H1 (cell line): Measurements from ENCODE around the gene ZDHHC20. TPM values are rescaled to one million over a fixed set of nuclear protein-coding genes. Genes with fewer than 3 reads are reported as not detected.

Experiments used
- CTCF ChIA-PET: fragments of 300-600 bp; sonication (Branson Sonifier 250); formaldehyde crosslinking; loops from one replicate; lab custom pipeline; 2021; ENCODE audit not compliant: partially characterized antibody; lab: Charles Lee
- POLR2A ChIA-PET: fragments of 300-600 bp; sonication (Branson Sonifier 250); formaldehyde crosslinking; loops from one replicate; lab custom pipeline; 2021; ENCODE audit warnings: inconsistent platforms; ENCODE audit not compliant: partially characterized antibody; lab: Charles Lee
- DNase-seq, 2 experiments: peaks; one replicate each; pipeline versions ENCODE4 v3.0.0 to v3.0.0-alpha.2; 2010 to 2022; ENCODE audit warnings: low spot score in 2 of 2, low read depth in 1 of 2, mixed read lengths in 1 of 2
- FAIRE-seq: peaks from 2 replicates; lab custom pipeline; 2011; peaks lifted over from hg19 to GRCh38; lab: Jason Lieb, UNC
- H2AFZ ChIP-seq: 2 replicates; pipeline ENCODE4 v1.8.1; 2012; ENCODE audit warnings: low read length, inconsistent platforms
- H2AK5ac ChIP-seq: 2 replicates; pipeline ENCODE4 v1.6.1; 2013; ENCODE audit warnings: low read depth, low read length
- H2BK120ac ChIP-seq: replicated peaks from 2 replicates; pipeline ENCODE3; 2013; ENCODE audit warnings: low read depth, low read length, inconsistent platforms
- H2BK12ac ChIP-seq: 2 replicates; pipeline ENCODE4 v1.6.1; 2013; ENCODE audit warnings: low read depth, low read length
- H2BK15ac ChIP-seq: 2 replicates; pipeline ENCODE4 v1.6.1; 2013; ENCODE audit warnings: low read length
- H2BK20ac ChIP-seq: 2 replicates; pipeline ENCODE4 v1.6.1; 2013; ENCODE audit warnings: low read length
- H2BK5ac ChIP-seq: 2 replicates; pipeline ENCODE4 v1.6.1; 2013; ENCODE audit warnings: low read depth, low read length
- H3K14ac ChIP-seq: 2 replicates; pipeline ENCODE4 v1.6.1; 2013; ENCODE audit warnings: inconsistent platforms; ENCODE audit not compliant: insufficient read length
- H3K18ac ChIP-seq: 2 replicates; pipeline ENCODE4 v1.6.1; 2013; ENCODE audit warnings: low read length; ENCODE audit errors: extremely low read depth
- H3K23ac ChIP-seq: 2 replicates; pipeline ENCODE4 v1.6.1; 2013; ENCODE audit warnings: inconsistent platforms; ENCODE audit not compliant: insufficient read length
- H3K23me2 ChIP-seq: 2 replicates; pipeline ENCODE4 v1.6.1; 2013; ENCODE audit warnings: low read depth, low read length
- H3K27ac ChIP-seq: 2 replicates; pipeline ENCODE4 v1.6.1; 2011; ENCODE audit warnings: low read depth, low read length, inconsistent platforms
- H3K27me3 ChIP-seq, 4 experiments: replicated peaks in 1 of 4; 1 replicate in 1 of 4; 2 replicates in 3 of 4; pipeline versions ENCODE4 v1.6.1 to v1.8.1; 2011 to 2013; ENCODE audit warnings: low read length in 3 of 4, mild to moderate bottlenecking in 3 of 4, inconsistent platforms in 2 of 4, mixed read lengths in 2 of 4, moderate library complexity in 1 of 4; ENCODE audit not compliant: control insufficient read depth in 3 of 4, insufficient read depth in 3 of 4; ENCODE audit errors: extremely low read depth in 1 of 4
- H3K36me3 ChIP-seq, 4 experiments: 2 replicates each; pipeline versions ENCODE4 v1.6.1 to v1.8.1; 2011 to 2013; ENCODE audit warnings: mild to moderate bottlenecking in 4 of 4, low read length in 3 of 4, moderate library complexity in 2 of 4, control low read depth in 1 of 4, inconsistent platforms in 1 of 4; ENCODE audit not compliant: insufficient read depth in 4 of 4, control insufficient read depth in 2 of 4
- H3K4ac ChIP-seq: replicated peaks from 2 replicates; pipeline ENCODE3; 2013; ENCODE audit warnings: low read length, low read depth, mixed read lengths, inconsistent platforms; ENCODE audit not compliant: insufficient read length
- H3K4me1 ChIP-seq, 4 experiments: replicated peaks in 1 of 4; 1 replicate in 1 of 4; 2 replicates in 3 of 4; pipeline versions ENCODE4 v1.6.1 to v1.8.1; 2011 to 2013; ENCODE audit warnings: low read length in 3 of 4, inconsistent platforms in 2 of 4, mixed read lengths in 1 of 4; ENCODE audit not compliant: insufficient read depth in 4 of 4, control insufficient read depth in 3 of 4
- H3K4me2 ChIP-seq, 2 experiments: 2 replicates each; pipeline versions ENCODE4 v1.6.1 to v1.8.1; 2011 to 2013; ENCODE audit warnings: low read depth in 2 of 2, low read length in 2 of 2, control low read depth in 1 of 2, inconsistent platforms in 1 of 2, mild to moderate bottlenecking in 1 of 2; ENCODE audit not compliant: insufficient read depth in 1 of 2
- H3K4me3 ChIP-seq, 4 experiments: fragments of 200-600, 300-600 bp in 1 of 4; sonication (generic), shearing (Covaris generic), sonication (Bioruptor Twin) in 1 of 4; 2 replicates each; pipeline versions ENCODE4 v1.5.1 to v1.8.1; 2011 to 2016; ENCODE audit warnings: low read length in 4 of 4, low read depth in 3 of 4, control low read depth in 2 of 4, inconsistent platforms in 2 of 4, mild to moderate bottlenecking in 2 of 4, mixed read lengths in 1 of 4, moderate library complexity in 1 of 4; ENCODE audit not compliant: insufficient read depth in 2 of 4; ENCODE audit errors: extremely low read depth in 1 of 4
- H3K56ac ChIP-seq: replicated peaks from 2 replicates; pipeline ENCODE3; 2013; ENCODE audit warnings: low read depth, mild to moderate bottlenecking, mixed read lengths, low read length, inconsistent platforms; ENCODE audit not compliant: insufficient read length
- H3K79me1 ChIP-seq: 2 replicates; pipeline ENCODE4 v1.6.1; 2013; ENCODE audit warnings: low read depth, low read length, control low read depth
- H3K79me2 ChIP-seq, 2 experiments: 2 replicates each; pipeline versions ENCODE4 v1.6.1 to v1.8.1; 2012 to 2013; ENCODE audit warnings: low read length in 2 of 2, mild to moderate bottlenecking in 2 of 2, inconsistent platforms in 1 of 2; ENCODE audit not compliant: insufficient read depth in 2 of 2, control insufficient read depth in 1 of 2
- H3K9ac ChIP-seq, 4 experiments: replicated peaks in 1 of 4; 1 replicate in 1 of 4; 2 replicates in 3 of 4; pipeline versions ENCODE4 v1.6.1 to v1.8.1; 2011 to 2013; ENCODE audit warnings: low read depth in 3 of 4, low read length in 3 of 4, control low read depth in 2 of 4, mild to moderate bottlenecking in 2 of 4, moderate library complexity in 2 of 4, inconsistent platforms in 1 of 4; ENCODE audit errors: extremely low read depth in 1 of 4
- H3K9me3 ChIP-seq, 2 experiments: 2 replicates each; pipeline versions ENCODE4 v1.6.1 to v1.8.1; 2012 to 2013; ENCODE audit warnings: mild to moderate bottlenecking in 2 of 2, moderate library complexity in 2 of 2, control low read depth in 1 of 2, inconsistent platforms in 1 of 2, low read depth in 1 of 2, low read length in 1 of 2, mixed read lengths in 1 of 2; ENCODE audit not compliant: insufficient read depth in 2 of 2
- H4K20me1 ChIP-seq, 2 experiments: replicated peaks in 1 of 2; 2 replicates each; pipeline versions ENCODE3 to v1.8.1; 2011 to 2013; ENCODE audit warnings: inconsistent platforms in 2 of 2, low read length in 2 of 2, mild to moderate bottlenecking in 1 of 2; ENCODE audit not compliant: insufficient read depth in 2 of 2, control insufficient read depth in 1 of 2
- H4K5ac ChIP-seq: 2 replicates; pipeline ENCODE4 v1.6.1; 2013; ENCODE audit warnings: low read length, low read depth, mixed read lengths, inconsistent platforms; ENCODE audit not compliant: insufficient read length
- H4K8ac ChIP-seq: 2 replicates; pipeline ENCODE4 v1.8.0; 2013; ENCODE audit warnings: mild to moderate bottlenecking, moderate library complexity, low read length, inconsistent platforms; ENCODE audit not compliant: insufficient read depth; ENCODE audit errors: extremely low read depth
- H4K91ac ChIP-seq: replicated peaks from 2 replicates; pipeline ENCODE3; 2013; ENCODE audit warnings: low read length, mixed read lengths, inconsistent platforms; ENCODE audit not compliant: insufficient read length
- EP300 ChIP-seq, 2 experiments: IDR thresholded peaks; 1 replicate in 1 of 2; 2 replicates in 1 of 2; pipeline ENCODE4 v1.6.1; 2011 to 2012; ENCODE audit warnings: low read depth in 2 of 2, low read length in 2 of 2, mild to moderate bottlenecking in 2 of 2, borderline replicate concordance in 1 of 2, inconsistent platforms in 1 of 2, moderate library complexity in 1 of 2
- FOSL1 ChIP-seq: IDR thresholded peaks from 2 replicates; pipeline ENCODE4 v1.6.1; 2011; ENCODE audit warnings: mild to moderate bottlenecking, low read depth, low read length, moderate library complexity; ENCODE audit not compliant: insufficient read depth
- KDM1A ChIP-seq: fragments of 200-600, 300-600 bp; sonication (generic); IDR thresholded peaks from 2 replicates; pipeline ENCODE4 v1.7.1; 2016; ENCODE audit warnings: mild to moderate bottlenecking, low read length, borderline replicate concordance
- MAFK ChIP-seq: IDR thresholded peaks from 2 replicates; pipeline ENCODE4 v1.6.1; 2012; ENCODE audit warnings: low read depth, mild to moderate bottlenecking, improper control_type of control experiment, low read length
- RAD21 ChIP-seq, 2 experiments: IDR thresholded peaks in 1 of 2; conservative IDR thresholded peaks in 1 of 2; 2 replicates each; pipeline ENCODE4 v1.6.1; 2011; ENCODE audit warnings: low read depth in 2 of 2, low read length in 2 of 2, improper control_type of control experiment in 1 of 2, inconsistent platforms in 1 of 2, mild to moderate bottlenecking in 1 of 2, moderate library complexity in 1 of 2
- TBP ChIP-seq: IDR thresholded peaks from 2 replicates; pipeline ENCODE4 v1.6.1; 2011; ENCODE audit warnings: low read depth, low read length, improper control_type of control experiment
- WGBS, 2 experiments: shearing (Covaris generic) in 1 of 2; methylation state at CpG; one replicate each; pipeline versions ENCODE4 v1.1.6 to v1.1.7; 2013 to 2015; ENCODE audit warnings: low lambda C conversion rate in 2 of 2, mixed read lengths in 2 of 2, inconsistent platforms in 1 of 2, low coverage in 1 of 2, missing lambda C conversion rate in 1 of 2; ENCODE audit not compliant: insufficient replicate concordance in 2 of 2, insufficient coverage in 1 of 2, insufficient read length in 1 of 2; ENCODE audit errors: extremely low coverage in 1 of 2, missing lambda C conversion rate in 1 of 2; 5-methylcytosine and 5-hydroxymethylcytosine counted together
- polyA plus RNA-seq, 7 experiments: library from polyadenylated mRNA; depleted of rRNA in 3 of 7; stranded (reverse) in 5 of 7; unstranded in 2 of 7; fragments of >200 nt in 5 of 7; fragments of 200-250 nt in 2 of 7; gene quantifications; 1 replicate in 5 of 7; 2 replicates in 1 of 7; 4 replicates in 1 of 7; pipeline versions ENCODE4 v1.2.1 to v1.2.3, GENCODE V29; 2011 to 2013; ENCODE audit warnings: missing spikeins in 2 of 7, mixed read lengths in 2 of 7
- total RNA-seq: library from RNA; stranded (reverse); fragmentation: NEBNext Ultra II Directional; extraction: Animal tissue kit (Norgen Biotek cat#: 25700); gene quantifications from 2 replicates; pipeline ENCODE4 v1.2.1, GENCODE V29; 2021
- TF ChIP-seq, protein P1 (sequence below), 3 experiments: IDR thresholded peaks; 1 replicate in 2 of 3; 2 replicates in 1 of 3; pipeline versions ENCODE4 v1.5.1 to v1.6.1; 2011; ENCODE audit warnings: low read length in 3 of 3, mild to moderate bottlenecking in 3 of 3, inconsistent platforms in 2 of 3, low read depth in 1 of 3, moderate library complexity in 1 of 3; ENCODE audit not compliant: insufficient read depth in 1 of 3; ENCODE audit errors: control extremely low read depth in 1 of 3
- TF ChIP-seq, protein P2 (sequence below): IDR thresholded peaks from 2 replicates; pipeline ENCODE4 v1.6.1; 2012; ENCODE audit warnings: inconsistent platforms
- TF ChIP-seq, protein P3 (sequence below): IDR thresholded peaks from 2 replicates; pipeline ENCODE4 v1.6.1; 2012; ENCODE audit warnings: inconsistent platforms

Gene ZDHHC20
- total and polyA plus RNA-seq, 2 of the 8 experiments (the other 6 are each of a cell fraction or from before 2014, with no cell fraction given): 16.4 to 89.0 TPM

DNA sequence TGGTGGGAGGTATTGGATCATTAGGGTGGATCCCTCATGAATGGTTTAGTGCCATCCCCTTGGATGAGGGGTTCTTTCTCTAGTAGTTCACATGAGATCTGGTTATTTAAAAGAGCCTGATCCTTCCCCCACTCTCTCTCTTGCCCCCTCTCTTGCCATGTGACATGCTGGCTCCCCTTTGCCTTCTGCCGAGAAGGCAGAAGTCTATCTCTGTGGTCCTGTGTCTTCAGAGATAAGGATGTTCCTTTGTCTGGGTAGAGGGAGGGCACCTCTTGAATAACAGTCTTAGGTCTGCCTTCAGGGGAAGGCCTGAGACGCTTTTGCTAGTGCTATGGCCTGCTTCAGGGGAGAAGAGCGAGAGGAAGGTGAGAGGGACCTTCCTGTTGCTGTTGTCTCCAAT lies 2.0 kb upstream of the ZDHHC20 start:
- FAIRE-seq: no peak
- H3K23me2 ChIP-seq: peaks cover 2% of the 10 kb centered on the region; the same call in 1 of the 2 replicates
- H2BK15ac ChIP-seq: 0 out of 2 replicates have a peak overlapping the region, but pooled peaks have one; percentile 8
- no peak overlapping the region for H3K4me3 ChIP-seq
- H4K8ac ChIP-seq: no peak overlapping the region
- no peak overlapping the region for H3K9ac ChIP-seq
- H2AK5ac ChIP-seq: no peak overlapping the region
- no peak overlapping the region for H3K27ac ChIP-seq
- no peak overlapping the region for H3K23ac ChIP-seq
- no peak overlapping the region for H2AFZ ChIP-seq
- no peak overlapping the region for H2BK20ac ChIP-seq
- H2BK120ac ChIP-seq: no peak overlapping the region
- H3K79me2 ChIP-seq: peaks cover 5 to 28% of the 10 kb centered on the region in 2 experiments; a peak in 3 of 4 replicates
- H3K36me3 ChIP-seq: no peaks in the 10 kb centered on the region
- H3K56ac ChIP-seq: no peak overlapping the region
- H3K27me3 ChIP-seq: no peaks in the 10 kb centered on the region
- 69% methylated on average over 3 of the region's 3 CpGs; no CpG with 5 or more reads in 1 of the 2 experiments for WGBS, 2 experiments
- ChIA-PET CTCF (no interaction called here), POLR2A (no interaction called here)
- no peaks in the 10 kb centered on the region for H3K9me3 ChIP-seq
- H3K18ac ChIP-seq: no peak overlapping the region
- no peak for DNase-seq
- no peak overlapping the region for H2BK5ac ChIP-seq
- no peak overlapping the region for H3K4me2 ChIP-seq
- no peaks in the 10 kb centered on the region; the same call in 1 of the 2 replicates for H3K79me1 ChIP-seq
- H3K4me1 ChIP-seq: peaks cover 0 to 20% (median 7%) of the 10 kb centered on the region in 4 experiments; a peak in 6 of 7 replicates
- H3K14ac ChIP-seq: no peak overlapping the region
- no peak overlapping the region for H4K91ac ChIP-seq
- no peak overlapping the region for H2BK12ac ChIP-seq
- no peak overlapping the region for H3K4ac ChIP-seq
- H4K5ac ChIP-seq: no peak overlapping the region
- no peaks in the 10 kb centered on the region for H4K20me1 ChIP-seq
- TF ChIP-seq RAD21 (IDR thresholded peaks at IDR 0.05 in 1 of 2, conservative IDR thresholded peaks at IDR 0.05 in 1 of 2; ENCODE audit: low read depth in 2 of 2, low read length in 2 of 2) (no peak), EP300 (IDR thresholded peaks at IDR 0.05; ENCODE audit: borderline replicate concordance in 1 of 2, low read depth in 2 of 2, low read length in 2 of 2) (no peak), FOSL1 (no peak), TBP (no peak), MAFK (no peak), KDM1A (no peak)
- TF ChIP-seq, protein P1, sequence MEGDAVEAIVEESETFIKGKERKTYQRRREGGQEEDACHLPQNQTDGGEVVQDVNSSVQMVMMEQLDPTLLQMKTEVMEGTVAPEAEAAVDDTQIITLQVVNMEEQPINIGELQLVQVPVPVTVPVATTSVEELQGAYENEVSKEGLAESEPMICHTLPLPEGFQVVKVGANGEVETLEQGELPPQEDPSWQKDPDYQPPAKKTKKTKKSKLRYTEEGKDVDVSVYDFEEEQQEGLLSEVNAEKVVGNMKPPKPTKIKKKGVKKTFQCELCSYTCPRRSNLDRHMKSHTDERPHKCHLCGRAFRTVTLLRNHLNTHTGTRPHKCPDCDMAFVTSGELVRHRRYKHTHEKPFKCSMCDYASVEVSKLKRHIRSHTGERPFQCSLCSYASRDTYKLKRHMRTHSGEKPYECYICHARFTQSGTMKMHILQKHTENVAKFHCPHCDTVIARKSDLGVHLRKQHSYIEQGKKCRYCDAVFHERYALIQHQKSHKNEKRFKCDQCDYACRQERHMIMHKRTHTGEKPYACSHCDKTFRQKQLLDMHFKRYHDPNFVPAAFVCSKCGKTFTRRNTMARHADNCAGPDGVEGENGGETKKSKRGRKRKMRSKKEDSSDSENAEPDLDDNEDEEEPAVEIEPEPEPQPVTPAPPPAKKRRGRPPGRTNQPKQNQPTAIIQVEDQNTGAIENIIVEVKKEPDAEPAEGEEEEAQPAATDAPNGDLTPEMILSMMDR (IDR thresholded peaks at IDR 0.05; ENCODE audit: control extremely low read depth in 1 of 3, insufficient read depth in 1 of 3, low read depth in 1 of 3, low read length in 3 of 3): no peak
- TF ChIP-seq, protein P2, sequence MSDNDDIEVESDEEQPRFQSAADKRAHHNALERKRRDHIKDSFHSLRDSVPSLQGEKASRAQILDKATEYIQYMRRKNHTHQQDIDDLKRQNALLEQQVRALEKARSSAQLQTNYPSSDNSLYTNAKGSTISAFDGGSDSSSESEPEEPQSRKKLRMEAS: no peak
- TF ChIP-seq, protein P3, sequence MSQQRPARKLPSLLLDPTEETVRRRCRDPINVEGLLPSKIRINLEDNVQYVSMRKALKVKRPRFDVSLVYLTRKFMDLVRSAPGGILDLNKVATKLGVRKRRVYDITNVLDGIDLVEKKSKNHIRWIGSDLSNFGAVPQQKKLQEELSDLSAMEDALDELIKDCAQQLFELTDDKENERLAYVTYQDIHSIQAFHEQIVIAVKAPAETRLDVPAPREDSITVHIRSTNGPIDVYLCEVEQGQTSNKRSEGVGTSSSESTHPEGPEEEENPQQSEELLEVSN: no peak
